Measurements from ENCODE around the gene PNPO. TPM values are rescaled to one million over a fixed set of nuclear protein-coding genes. Genes with fewer than 3 reads are reported as not detected.

Gene PNPO
- total RNA-seq, 1 experiment from 2014 or later = 57.5 TPM

DNA sequence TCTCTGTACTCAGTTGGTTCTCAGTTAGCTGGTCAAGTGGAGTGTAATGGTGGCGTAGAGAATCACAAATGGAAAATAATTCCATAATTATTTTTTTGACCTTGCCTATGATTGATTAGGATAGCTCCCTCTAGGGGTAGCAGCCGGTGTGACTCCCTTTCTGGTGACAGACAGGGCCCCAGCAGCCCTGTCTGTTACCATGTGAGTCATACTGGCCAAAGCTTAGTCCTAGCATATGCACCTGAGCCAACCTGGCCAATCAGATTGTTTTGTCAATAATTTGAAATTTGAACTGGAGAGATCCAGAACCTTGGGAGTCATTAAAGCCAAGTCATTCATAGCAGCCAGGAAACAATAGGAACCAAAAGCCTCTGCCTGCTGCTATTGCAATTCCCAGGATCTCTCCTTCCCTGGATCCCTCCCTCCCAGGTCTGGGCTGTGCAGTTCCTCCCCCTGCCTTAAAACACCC lies 5.6 kb downstream of the PNPO start:
- TF ChIP-seq, protein P1, sequence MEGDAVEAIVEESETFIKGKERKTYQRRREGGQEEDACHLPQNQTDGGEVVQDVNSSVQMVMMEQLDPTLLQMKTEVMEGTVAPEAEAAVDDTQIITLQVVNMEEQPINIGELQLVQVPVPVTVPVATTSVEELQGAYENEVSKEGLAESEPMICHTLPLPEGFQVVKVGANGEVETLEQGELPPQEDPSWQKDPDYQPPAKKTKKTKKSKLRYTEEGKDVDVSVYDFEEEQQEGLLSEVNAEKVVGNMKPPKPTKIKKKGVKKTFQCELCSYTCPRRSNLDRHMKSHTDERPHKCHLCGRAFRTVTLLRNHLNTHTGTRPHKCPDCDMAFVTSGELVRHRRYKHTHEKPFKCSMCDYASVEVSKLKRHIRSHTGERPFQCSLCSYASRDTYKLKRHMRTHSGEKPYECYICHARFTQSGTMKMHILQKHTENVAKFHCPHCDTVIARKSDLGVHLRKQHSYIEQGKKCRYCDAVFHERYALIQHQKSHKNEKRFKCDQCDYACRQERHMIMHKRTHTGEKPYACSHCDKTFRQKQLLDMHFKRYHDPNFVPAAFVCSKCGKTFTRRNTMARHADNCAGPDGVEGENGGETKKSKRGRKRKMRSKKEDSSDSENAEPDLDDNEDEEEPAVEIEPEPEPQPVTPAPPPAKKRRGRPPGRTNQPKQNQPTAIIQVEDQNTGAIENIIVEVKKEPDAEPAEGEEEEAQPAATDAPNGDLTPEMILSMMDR (conservative IDR thresholded peaks at IDR 0.05; ENCODE audit: low read depth, low read length) = peak; percentile 98
- no peak for TF ChIP-seq EZH2 (IDR thresholded peaks at IDR 0.05; ENCODE audit: low read length, unreplicated experiment)
- no peaks in the 10 kb centered on the region for H3K27me3 ChIP-seq (ENCODE audit: low read length)
- peak; percentile 63 for ATAC-seq
- DNase-seq = peak; percentile 99
- no TSS peak for BruUV-seq (replicated peaks)
- no peak overlapping the region for H3K4me3 ChIP-seq (ENCODE audit: low read length)
- no peaks in the 10 kb centered on the region for H4K20me1 ChIP-seq (ENCODE audit: low read length)
- H3K9me3 ChIP-seq (ENCODE audit: low read length) = no peaks in the 10 kb centered on the region
- H3K27ac ChIP-seq (ENCODE audit: low read length) = peak overlapping the region; percentile 96
- ChIA-PET CTCF (interaction anchor here (0.6 to 1.5 kb wide), 16 partner anchors 8 to 292 kb away, joined by 3 to 19 read pairs (median 4); partner anchors contain the start of genes CDK5RAP3, PRR15L, SCRN2 and SP2), POLR2A (ENCODE audit: unreplicated experiment) (interaction anchor here (0.6 to 0.8 kb wide), 4 partner anchors 27 to 129 kb away, joined by 3 to 13 read pairs (median 7); partner anchors contain the start of gene SP6)
- peaks cover 7% of the 10 kb centered on the region for H3F3A ChIP-seq (ENCODE audit: low read length, unreplicated experiment)
- peaks cover 24% of the 10 kb centered on the region for H3K79me2 ChIP-seq (ENCODE audit: low read length)
- intact Hi-C loops (cut with micrococcal nuclease) = no loop called here
- H3K9ac ChIP-seq (ENCODE audit: low read length) = peak overlapping the region; percentile 46
- no peak overlapping the region for H2AFZ ChIP-seq (ENCODE audit: low read length)
- H3K36me3 ChIP-seq (ENCODE audit: low read depth, low read length) = peaks cover 14% of the 10 kb centered on the region
- H3K4me1 ChIP-seq (ENCODE audit: insufficient read depth, low read length) = peaks cover 47% of the 10 kb centered on the region
- peak overlapping the region; percentile 29; the same call in 1 of the 2 replicates for H3K4me2 ChIP-seq (ENCODE audit: low read length)
- no peaks in the 10 kb centered on the region for H3K9me2 ChIP-seq (replicated peaks; ENCODE audit: low read length)

GRCh38 chr17:47948706-47949196 lies 7.4 kb downstream of the PNPO start:
- Histone ChIP-seq H3K9me3 (ENCODE audit: low read length) (no peaks in the 10 kb centered on the region), H3K9ac (ENCODE audit: low read length) (peak overlapping the region; percentile 82), H3K9me2 (replicated peaks; ENCODE audit: low read length) (no peaks in the 10 kb centered on the region), H4K20me1 (ENCODE audit: low read length) (no peaks in the 10 kb centered on the region), H2AFZ (ENCODE audit: low read length) (no peak overlapping the region), H3K27me3 (ENCODE audit: low read length) (no peaks in the 10 kb centered on the region), H3K4me3 (ENCODE audit: low read length) (peak overlapping the region; percentile 6; the same call in 1 of the 2 replicates), H3K4me2 (ENCODE audit: low read length) (peak overlapping the region; percentile 78), H3K79me2 (ENCODE audit: low read length) (peaks cover 6% of the 10 kb centered on the region), H3K27ac (ENCODE audit: low read length) (peak overlapping the region; percentile 96), H3K4me1 (ENCODE audit: insufficient read depth, low read length) (peaks cover 34% of the 10 kb centered on the region), H3K36me3 (ENCODE audit: low read depth, low read length) (peaks cover 11% of the 10 kb centered on the region), H3F3A (ENCODE audit: low read length, unreplicated experiment) (peaks cover 7% of the 10 kb centered on the region)
- DNase-seq (peak; percentile 96), ATAC-seq (peak; percentile 83)
- no peak for TF ChIP-seq EZH2phosphoT487 (IDR thresholded peaks at IDR 0.05; ENCODE audit: borderline replicate concordance, low read length)
- TF ChIP-seq, protein P1 (conservative IDR thresholded peaks at IDR 0.05; ENCODE audit: low read depth, low read length) = no peak
- TF ChIP-seq EZH2 (IDR thresholded peaks at IDR 0.05; ENCODE audit: low read length, unreplicated experiment) = no peak
- intact Hi-C loops (cut with micrococcal nuclease) = loop anchor here (1.0 to 2.0 kb wide), 4 partner anchors 22 to 108 kb away; partner anchors contain the start of gene SCRN2
- ChIA-PET POLR2A (ENCODE audit: unreplicated experiment) (interaction anchor here (0.6 to 3.3 kb wide), 6 partner anchors 8 to 74 kb away, joined by 3 to 30 read pairs (median 4); partner anchors contain the start of gene CDK5RAP3), CTCF (interaction anchor here (0.5 to 3.4 kb wide), 10 partner anchors 7 to 299 kb away, joined by 3 to 60 read pairs (median 4); partner anchors contain the start of genes CDK5RAP3, KPNB1, PNPO and PRR15L)
- no TSS peak for BruUV-seq (replicated peaks)

Data from PC-3 (cell line).